Heart left ventricle (tissue), 13 donors: ENCODE measurements around the gene OSM.

Experiments
- CTCF ChIP-seq, 12 donors: fragments of 200-600 bp; sonication (generic) in 4 of 12; IDR thresholded peaks; one replicate each; pipeline versions ENCODE4 v1.5.0 to v1.8.0; 2018 to 2022; ENCODE audit warnings: antibody characterized with exemption in 12 of 12, mild to moderate bottlenecking in 5 of 12
- POLR2A ChIP-seq, 2 donors: fragments of 450-650 bp; IDR thresholded peaks; one replicate each; pipeline ENCODE4 v1.6.1; 2017; ENCODE audit warnings: antibody characterized with exemption in 2 of 2, mild to moderate bottlenecking in 2 of 2, moderate library complexity in 2 of 2
- donor health status: ischemic (EF 13 %, LVEDD 7.1; RV severe dilation, severe dysfunction).
- donor health status: DM: no; HTN: yes; CAD: no.
- donor health status: DM: no; HTN: no; CAD: no.
- donor health status: ischemic (EF 25% LVEDD 6.9; RV normal size, moderate dysfunction).
- donor health status: ischemic (EF 25% LVEDD 5.7; RV mildly dilated, moderate dysfunction).
- donor health status: ischemic (EF 35%, LVEDD 5.7; RV mildly dilated, moderate dysfunction).
- donor health status: nonischemic (EF 11% LVEDD 7.7; RV severe dilation, severe dysfunction).
- donor health status: DM: yes; HTN: yes; CAD: no.
- donor health status: PGD.
- donor health status: ischemic (EF 29% LVEDD 5.4; RV normal size, mild dysfunction).
- donor health status: nonischemic (EF 23%, LVEDD 6.1; RV moderate dilation, normal function).

- TF ChIP-seq CTCF (IDR thresholded peaks at IDR 0.05) (no peak), POLR2A (IDR thresholded peaks at IDR 0.05) (no peak)
Observed at GRCh38 chr22:30288419-30289140, 21.9 kb upstream of the OSM start.
